GM13977 (cell line): ENCODE measurements around the gene KRTCAP2.

Experiments
- DNase-seq: peaks from one replicate; pipeline ENCODE4 v3.0.0; 2012; ENCODE audit warnings: low spot score
- in situ Hi-C: fragments of 300-500 bp; cut with MboI; formaldehyde crosslinking; loops from one replicate; pipeline ENCODE4 v1.12.0; 2022; ENCODE audit warnings: low sequenced_read_pairs, low pct_unique_long_range_greater_than_20kb, mixed read lengths, inconsistent platforms; ENCODE audit not compliant: unreplicated experiment
- TF ChIP-seq, protein P1 (sequence below): IDR thresholded peaks from 2 replicates; pipeline ENCODE4 v1.5.1; 2012; ENCODE audit warnings: mild to moderate bottlenecking, control low read depth; ENCODE audit not compliant: insufficient read depth; ENCODE audit errors: extremely low read depth, missing control alignments

KRTCAP2 gene

DNA sequence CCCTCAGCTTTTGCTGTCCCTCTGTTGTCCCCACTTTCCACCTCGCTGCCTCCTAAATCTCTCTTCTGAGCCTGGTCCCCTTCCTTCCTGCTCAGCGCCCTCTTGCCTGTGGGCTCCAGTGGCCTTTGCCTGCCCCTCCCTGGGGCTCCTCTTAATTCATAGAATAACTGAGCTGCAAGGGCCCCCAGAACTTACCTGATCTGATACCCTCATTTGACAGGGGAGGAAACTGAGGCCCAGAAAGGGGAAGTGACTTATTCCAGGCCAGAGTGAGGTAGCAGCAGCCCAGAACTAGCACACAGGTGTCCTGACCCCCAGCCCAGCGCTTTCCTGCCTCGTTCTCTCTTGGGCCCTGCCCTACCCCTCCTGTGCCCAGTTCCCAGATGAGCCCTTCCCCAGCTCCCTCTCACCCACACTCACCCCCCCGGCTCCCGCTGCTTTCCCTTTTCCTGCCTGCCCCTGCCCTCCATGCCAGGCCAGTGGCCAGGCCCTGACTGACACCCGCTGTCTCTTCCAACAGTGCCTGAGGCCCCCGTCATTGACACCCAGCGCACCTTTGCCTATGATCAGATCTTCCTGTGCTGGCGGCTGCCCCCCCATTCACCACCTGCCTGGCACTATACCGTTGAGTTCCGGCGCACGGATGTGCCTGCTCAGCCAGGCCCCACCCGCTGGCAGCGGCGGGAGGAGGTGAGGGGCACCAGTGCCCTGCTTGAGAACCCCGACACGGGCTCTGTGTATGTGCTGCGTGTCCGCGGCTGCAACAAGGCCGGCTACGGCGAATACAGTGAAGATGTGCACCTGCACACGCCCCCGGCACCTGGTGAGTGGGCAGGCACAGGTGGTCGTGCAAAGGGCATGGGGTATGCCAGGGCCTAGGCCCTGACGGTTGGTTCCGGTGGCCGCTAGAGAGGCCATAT, 6.3 kb upstream of the KRTCAP2 start:
- no peak for DNase-seq
- in situ Hi-C loops: no loop called here
- TF ChIP-seq, protein P1, sequence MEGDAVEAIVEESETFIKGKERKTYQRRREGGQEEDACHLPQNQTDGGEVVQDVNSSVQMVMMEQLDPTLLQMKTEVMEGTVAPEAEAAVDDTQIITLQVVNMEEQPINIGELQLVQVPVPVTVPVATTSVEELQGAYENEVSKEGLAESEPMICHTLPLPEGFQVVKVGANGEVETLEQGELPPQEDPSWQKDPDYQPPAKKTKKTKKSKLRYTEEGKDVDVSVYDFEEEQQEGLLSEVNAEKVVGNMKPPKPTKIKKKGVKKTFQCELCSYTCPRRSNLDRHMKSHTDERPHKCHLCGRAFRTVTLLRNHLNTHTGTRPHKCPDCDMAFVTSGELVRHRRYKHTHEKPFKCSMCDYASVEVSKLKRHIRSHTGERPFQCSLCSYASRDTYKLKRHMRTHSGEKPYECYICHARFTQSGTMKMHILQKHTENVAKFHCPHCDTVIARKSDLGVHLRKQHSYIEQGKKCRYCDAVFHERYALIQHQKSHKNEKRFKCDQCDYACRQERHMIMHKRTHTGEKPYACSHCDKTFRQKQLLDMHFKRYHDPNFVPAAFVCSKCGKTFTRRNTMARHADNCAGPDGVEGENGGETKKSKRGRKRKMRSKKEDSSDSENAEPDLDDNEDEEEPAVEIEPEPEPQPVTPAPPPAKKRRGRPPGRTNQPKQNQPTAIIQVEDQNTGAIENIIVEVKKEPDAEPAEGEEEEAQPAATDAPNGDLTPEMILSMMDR: no peak

DNA sequence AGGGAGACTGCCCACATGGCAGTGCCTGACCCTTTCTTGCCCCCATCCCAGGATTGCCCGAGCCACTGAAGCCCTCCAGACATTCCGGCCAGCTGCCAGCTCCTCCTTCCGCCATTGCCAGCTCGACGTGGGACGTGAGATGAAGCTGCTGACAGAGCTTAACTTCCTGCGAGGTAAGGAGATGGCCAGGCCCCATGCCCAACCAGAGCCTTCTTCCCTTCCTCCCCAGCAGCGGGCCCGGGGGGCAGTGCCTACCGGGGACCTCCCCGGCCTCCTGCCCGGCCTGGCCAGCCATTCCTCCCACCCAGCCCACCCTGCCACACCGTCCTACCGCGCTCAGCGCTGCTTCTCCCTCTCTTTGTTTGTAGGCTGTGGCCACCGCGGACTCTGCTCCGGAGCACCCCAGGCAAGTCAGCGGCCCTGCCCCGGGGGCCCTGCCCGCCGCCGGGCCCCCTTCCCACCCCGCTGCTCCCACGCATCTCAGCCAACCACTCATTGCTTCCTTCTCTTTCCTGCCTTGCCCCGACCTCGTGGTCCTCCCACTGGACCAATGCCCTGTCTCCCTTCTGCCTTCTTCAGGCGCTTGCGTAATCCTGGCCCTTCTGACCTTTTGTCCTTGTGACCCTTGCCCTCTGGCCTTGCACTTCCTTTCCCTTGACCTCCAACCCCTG, 5.5 kb upstream of the KRTCAP2 start:
- in situ Hi-C loops: no loop called here
- no peak for DNase-seq
- TF ChIP-seq, protein P1: no peak

DNA sequence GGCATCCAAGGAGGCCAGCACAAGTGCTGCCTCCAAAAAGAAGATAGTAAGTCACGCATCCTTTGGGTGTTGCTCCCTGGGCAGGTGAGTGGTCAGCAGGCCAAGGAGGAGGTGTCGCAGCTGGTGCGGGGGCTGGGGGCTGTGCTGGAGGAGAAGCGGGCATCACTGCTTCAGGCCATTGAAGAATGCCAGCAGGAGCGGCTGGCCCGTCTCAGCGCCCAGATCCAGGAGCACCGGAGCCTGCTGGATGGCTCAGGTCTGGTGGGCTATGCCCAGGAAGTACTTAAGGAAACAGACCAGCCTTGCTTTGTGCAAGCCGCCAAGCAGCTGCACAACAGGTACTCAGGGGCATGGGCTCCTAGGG, 4.8 kb upstream of the KRTCAP2 start:
- TF ChIP-seq, protein P1: no peak
- no peak for DNase-seq
- in situ Hi-C loops: no loop called here

DNA sequence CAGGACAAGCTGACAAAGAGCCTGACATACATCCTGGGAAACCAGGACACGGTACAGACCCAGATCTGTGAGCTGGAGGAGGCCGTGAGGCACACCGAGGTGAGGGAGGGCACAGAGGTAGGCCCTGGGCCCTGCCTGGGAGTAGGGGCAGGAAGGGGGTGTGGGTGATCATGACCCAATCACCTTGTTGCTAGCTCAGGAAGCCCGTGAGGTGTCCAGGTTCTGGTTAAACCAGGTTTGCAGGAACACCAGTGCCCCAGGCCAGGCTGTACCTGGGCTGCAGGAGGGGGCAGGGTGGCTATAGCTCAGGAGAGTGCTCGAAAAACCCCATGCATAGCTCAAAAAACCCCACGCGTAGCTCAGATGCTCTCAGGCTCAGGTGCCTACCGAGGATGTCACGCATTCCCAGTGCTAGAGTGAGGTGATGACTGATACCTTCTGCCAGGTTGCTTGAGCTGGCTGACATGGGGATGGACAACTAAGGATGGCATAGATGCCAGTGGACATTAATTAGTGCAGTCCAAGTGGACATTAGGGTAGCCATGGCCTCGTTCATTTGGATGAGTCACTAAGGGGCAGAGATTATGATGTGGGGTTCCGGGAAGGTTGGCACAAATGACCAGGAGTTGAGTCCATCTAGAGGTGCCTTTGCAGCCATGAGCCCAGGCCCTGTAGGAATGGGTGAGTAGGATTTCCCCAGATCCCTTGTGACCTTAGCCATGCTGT, 4.3 kb upstream of the KRTCAP2 start:
- TF ChIP-seq, protein P1: no peak
- in situ Hi-C loops: no loop called here
- DNase-seq: peak; percentile 45

DNA sequence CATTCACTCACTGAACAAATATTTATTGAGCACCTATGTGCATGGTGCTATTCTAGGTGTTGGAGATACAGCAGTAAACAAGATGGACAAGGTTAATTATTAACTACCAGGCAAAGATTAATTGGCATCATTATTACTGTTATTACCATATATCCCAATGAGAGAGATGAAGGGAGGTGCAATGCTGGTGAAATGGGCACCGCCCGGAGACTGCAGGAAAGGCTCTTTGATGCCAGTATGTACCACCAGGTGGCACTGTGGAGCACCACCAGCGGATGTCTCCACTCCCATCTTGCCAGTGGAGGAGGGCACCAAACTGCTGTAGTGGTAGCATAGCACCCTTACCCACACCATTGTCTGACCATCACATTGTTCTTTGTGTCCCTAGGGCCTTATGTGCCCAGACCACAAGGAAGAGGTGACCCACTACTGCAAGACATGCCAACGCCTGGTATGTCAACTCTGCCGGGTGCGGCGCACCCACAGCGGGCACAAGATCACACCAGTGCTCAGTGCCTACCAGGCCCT, 3.5 kb upstream of the KRTCAP2 start:
- TF ChIP-seq, protein P1: peak; percentile 86
- DNase-seq: peak; percentile 95
- in situ Hi-C loops: no loop called here

DNA sequence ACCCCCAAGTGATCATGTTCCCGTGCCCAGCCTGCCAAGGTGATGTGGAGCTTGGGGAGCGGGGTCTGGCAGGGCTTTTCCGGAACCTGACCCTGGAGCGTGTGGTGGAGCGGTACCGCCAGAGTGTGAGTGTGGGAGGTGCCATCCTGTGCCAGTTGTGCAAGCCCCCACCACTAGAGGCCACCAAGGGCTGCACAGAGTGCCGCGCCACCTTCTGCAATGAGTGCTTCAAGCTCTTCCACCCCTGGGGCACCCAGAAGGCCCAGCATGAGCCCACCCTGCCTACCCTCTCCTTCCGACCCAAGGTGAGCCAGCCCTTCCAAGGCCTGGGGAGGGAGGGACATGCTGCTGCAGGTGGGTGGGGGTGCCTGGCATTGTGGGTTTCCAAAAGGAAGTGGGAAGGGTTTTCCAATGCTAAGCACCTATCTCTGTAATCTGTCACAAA, 2.8 kb upstream of the KRTCAP2 start:
- peak; percentile 17 for DNase-seq
- TF ChIP-seq, protein P1: peak; percentile 9
- in situ Hi-C loops: no loop called here
